Ascending aorta (tissue), 2 donors: ENCODE results near the gene SIGLEC10. TPM values are rescaled to one million over a fixed set of nuclear protein-coding genes. Genes with fewer than 3 reads are reported as not detected.
A peak's percentile ranks its signal among the peaks of the same experiment; 100 is the strongest.

ENCODE experiments used
- DNase-seq, 2 donors: peaks; one replicate each; pipeline ENCODE4 v3.0.0-alpha.2; 2019; ENCODE audit warnings: low spot score in 2 of 2
- H3K27ac ChIP-seq, 2 donors: fragments of 200-600 bp; sonication (generic); one replicate each; pipeline ENCODE4 v1.5.1; 2016 to 2017; ENCODE audit warnings: mild to moderate bottlenecking in 1 of 2
- H3K27me3 ChIP-seq: fragments of 200-600 bp; sonication (generic); one replicate; pipeline ENCODE4 v1.5.1; 2017
- H3K36me3 ChIP-seq, 2 donors: fragments of 200-600 bp; sonication (generic); one replicate each; pipeline ENCODE4 v1.5.1; 2016
- H3K4me1 ChIP-seq, 2 donors: fragments of 200-600 bp; sonication (generic); one replicate each; pipeline ENCODE4 v1.5.1; 2016 to 2017; ENCODE audit warnings: mild to moderate bottlenecking in 1 of 2
- H3K4me3 ChIP-seq, 2 donors: fragments of 200-600 bp; sonication (generic); one replicate each; pipeline ENCODE4 v1.5.1; 2016 to 2017; ENCODE audit warnings: mild to moderate bottlenecking in 1 of 2
- H3K9me3 ChIP-seq, 2 donors: fragments of 200-600 bp; sonication (generic); one replicate each; pipeline ENCODE4 v1.5.1; 2016
- intact Hi-C: fragments of 100-400 bp; cut with DNase I; formaldehyde crosslinking; loops from one replicate; pipeline ENCODE4 v1.15.1; 2023
- total RNA-seq: library from RNA; depleted of rRNA; stranded (reverse); fragments of >200 nt; gene quantifications from one replicate; pipeline ENCODE4 v1.1.0, GENCODE V29; 2016
- TF ChIP-seq, protein P1 (sequence below), 3 experiments: fragments of 200-600 bp in 2 of 3; fragments of 450-650 bp in 1 of 3; sonication (generic) in 2 of 3; IDR thresholded peaks; one replicate each; pipeline ENCODE4 v1.5.1; 2016 to 2019; ENCODE audit warnings: antibody characterized with exemption in 3 of 3, mild to moderate bottlenecking in 1 of 3, moderate library complexity in 1 of 3

Gene SIGLEC10
- total RNA-seq, 1 donor from 2014 or later = 5.4 TPM

DNA sequence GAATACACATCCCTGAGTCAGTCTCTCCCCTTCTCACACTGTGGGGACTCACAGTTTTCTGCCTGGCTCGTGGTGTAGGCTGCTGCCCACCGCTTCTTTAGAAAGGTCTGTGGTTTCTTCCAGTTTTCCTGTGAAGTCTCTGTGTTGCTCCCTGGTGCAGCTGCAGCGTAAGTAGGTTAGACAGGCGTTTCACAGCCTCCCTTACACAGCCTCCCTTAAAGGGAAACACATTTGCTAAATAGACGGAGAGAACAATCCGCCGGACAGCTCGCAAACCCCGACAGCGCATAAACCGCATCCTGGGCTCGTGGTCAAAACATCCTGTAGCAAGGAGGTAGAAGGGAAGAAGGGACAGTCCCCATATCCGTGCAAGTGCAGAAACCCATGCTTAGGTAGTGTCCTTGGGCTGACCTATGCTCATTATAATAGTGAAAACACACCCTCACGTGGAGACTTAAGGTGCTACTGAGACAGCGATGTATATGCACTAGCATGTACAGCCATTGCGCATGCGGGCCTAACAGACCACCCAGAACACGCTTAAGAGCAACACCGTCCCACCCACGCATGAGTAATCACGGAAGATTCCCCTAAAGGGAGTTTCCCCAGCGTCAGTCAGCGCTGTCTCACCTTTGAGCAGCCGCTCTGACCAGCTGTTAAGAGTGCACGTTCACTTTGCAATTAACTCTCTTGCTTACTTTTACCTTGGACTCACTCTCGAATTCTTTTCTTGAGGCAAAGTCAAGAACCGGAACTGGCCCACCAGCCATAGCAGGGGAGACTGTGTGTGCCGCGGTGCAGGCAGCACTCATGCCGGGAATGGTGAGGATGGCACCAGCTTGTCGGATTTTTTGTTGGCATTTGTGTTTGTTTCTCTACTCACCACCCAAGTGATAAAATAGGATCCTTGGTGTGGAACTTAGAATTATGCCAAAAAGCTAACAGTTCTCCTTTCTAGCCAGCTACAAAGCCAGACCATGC lies 24.3 kb upstream of the SIGLEC10 start:
- H3K4me3 ChIP-seq = peak overlapping the region in 1 of 2 donors; percentile 19
- intact Hi-C loops = no loop called here

DNA sequence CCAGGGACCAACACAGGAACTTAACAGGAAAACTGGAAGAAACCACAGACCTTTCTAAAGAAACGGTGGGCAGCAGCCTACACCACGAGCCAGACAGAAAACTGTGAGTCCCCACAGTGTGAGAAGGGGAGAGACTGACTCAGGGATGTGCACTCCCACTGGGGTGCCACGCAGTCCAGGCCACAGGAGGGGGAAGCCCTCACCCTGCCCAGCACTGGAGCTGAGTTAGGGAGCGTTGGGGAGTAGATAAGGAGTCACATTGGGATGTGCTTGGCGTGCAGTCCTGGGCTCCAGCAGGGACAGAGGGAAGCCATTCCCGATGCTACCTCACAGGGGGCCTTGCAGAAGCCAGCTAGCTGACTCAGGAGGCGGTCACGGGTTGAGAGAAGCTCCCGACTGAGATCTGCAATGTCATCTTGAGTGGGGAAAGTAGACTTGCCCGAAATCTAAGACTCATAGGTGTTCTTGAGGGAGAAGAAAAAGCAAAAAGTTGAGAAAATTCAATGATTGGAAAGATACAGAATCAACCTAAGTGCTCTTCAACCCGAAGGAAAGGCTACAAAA lies 23.5 kb upstream of the SIGLEC10 start:
- Histone ChIP-seq H3K27me3 (no peaks in the 10 kb centered on the region), H3K9me3 (no peaks in the 10 kb centered on the region), H3K4me3 (peak overlapping the region in 1 of 2 donors; percentile 19), H3K4me1 (no peaks in the 10 kb centered on the region), H3K27ac (no peak overlapping the region), H3K36me3 (no peaks in the 10 kb centered on the region)
- intact Hi-C loops = no loop called here
- DNase-seq = peak in 1 of 2 donors; percentile 63
- TF ChIP-seq, protein P1, sequence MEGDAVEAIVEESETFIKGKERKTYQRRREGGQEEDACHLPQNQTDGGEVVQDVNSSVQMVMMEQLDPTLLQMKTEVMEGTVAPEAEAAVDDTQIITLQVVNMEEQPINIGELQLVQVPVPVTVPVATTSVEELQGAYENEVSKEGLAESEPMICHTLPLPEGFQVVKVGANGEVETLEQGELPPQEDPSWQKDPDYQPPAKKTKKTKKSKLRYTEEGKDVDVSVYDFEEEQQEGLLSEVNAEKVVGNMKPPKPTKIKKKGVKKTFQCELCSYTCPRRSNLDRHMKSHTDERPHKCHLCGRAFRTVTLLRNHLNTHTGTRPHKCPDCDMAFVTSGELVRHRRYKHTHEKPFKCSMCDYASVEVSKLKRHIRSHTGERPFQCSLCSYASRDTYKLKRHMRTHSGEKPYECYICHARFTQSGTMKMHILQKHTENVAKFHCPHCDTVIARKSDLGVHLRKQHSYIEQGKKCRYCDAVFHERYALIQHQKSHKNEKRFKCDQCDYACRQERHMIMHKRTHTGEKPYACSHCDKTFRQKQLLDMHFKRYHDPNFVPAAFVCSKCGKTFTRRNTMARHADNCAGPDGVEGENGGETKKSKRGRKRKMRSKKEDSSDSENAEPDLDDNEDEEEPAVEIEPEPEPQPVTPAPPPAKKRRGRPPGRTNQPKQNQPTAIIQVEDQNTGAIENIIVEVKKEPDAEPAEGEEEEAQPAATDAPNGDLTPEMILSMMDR (IDR thresholded peaks at IDR 0.05) = no peak

More for the DNA sequence above, 24.3 kb upstream of the SIGLEC10 start:
- H3K27ac ChIP-seq = no peak overlapping the region
- TF ChIP-seq, protein P1 (IDR thresholded peaks at IDR 0.05) = no peak
- peak in 1 of 2 donors; percentile 69 for DNase-seq
- no peaks in the 10 kb centered on the region for H3K27me3 ChIP-seq
- H3K4me1 ChIP-seq = no peaks in the 10 kb centered on the region
- no peaks in the 10 kb centered on the region for H3K36me3 ChIP-seq
- H3K9me3 ChIP-seq = no peaks in the 10 kb centered on the region

DNA sequence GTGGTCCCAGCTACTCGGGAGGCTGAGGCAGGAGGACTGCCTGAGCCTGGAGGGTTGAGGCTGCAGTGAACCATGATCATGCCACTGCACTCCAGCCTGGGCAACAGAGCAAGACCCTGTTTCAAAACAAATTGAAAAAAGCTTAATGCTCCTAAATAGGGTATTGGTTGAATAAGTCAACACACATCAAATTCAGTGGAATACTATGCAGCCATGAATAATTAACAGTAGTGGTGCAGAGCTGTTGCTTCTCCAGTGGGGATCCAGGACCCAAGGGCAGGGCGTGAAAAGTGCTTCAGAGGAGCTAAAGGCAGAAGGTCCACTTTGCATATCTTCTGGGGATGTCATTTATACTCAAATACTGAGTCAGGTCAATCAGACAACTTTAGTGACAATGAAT lies 22.6 kb upstream of the SIGLEC10 start:
- TF ChIP-seq, protein P1 (IDR thresholded peaks at IDR 0.05) = no peak
- no peaks in the 10 kb centered on the region for H3K9me3 ChIP-seq
- DNase-seq = peak in 1 of 2 donors; percentile 5
- H3K4me3 ChIP-seq = no peak overlapping the region
- no peak overlapping the region for H3K27ac ChIP-seq
- H3K36me3 ChIP-seq = no peaks in the 10 kb centered on the region
- intact Hi-C loops = no loop called here
- H3K4me1 ChIP-seq = no peaks in the 10 kb centered on the region
- no peaks in the 10 kb centered on the region for H3K27me3 ChIP-seq

DNA sequence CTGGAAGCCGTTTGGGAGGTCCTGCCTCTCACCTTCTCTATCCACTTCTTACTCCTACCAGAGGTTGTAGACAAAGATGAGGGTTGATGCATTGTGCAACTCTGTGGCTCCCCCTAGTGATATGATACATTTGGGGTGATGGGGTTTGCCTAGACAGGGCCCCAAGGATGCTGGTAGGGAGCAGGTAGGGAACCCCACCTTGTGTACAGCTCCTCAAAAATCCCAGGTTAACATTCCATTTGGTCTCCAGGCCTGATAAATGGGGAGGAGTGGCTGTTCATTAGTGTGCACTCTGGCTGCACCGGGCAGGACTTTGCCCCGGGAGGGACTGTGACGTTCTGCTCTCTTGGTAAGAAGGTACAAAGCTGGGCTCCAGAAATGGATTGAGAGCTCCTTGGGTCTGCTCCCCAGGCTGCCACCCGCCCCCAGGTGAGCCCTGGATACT lies 21.6 kb upstream of the SIGLEC10 start:
- DNase-seq = no peak
- intact Hi-C loops = loop anchor here (1.0 kb wide), 1 partner anchor 101 kb away; no protein-coding TSS in a partner anchor

DNA sequence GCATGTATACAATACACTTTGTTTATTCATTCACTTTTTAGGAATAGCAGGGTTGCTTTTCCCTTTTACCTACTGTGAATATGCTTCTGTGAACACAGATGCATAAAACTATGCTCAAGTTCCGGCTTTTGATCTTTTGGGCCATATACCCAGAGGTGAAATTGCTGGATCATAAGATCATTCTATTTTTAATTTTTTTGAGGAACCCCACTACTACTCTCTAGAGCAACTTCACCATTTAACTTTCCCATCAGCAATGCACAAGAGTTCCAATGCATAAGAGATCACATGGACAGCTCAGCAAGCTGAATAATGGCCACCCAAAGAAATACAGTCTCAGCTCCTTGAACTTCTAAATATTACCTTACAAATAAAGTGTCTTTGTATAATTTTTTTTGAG lies 17.0 kb upstream of the SIGLEC10 start:
- Histone ChIP-seq H3K9me3 (no peaks in the 10 kb centered on the region), H3K4me1 (no peaks in the 10 kb centered on the region), H3K27ac (no peak overlapping the region), H3K4me3 (no peak overlapping the region), H3K36me3 (no peaks in the 10 kb centered on the region), H3K27me3 (no peaks in the 10 kb centered on the region)
- intact Hi-C loops = no loop called here
- TF ChIP-seq, protein P1 (IDR thresholded peaks at IDR 0.05) = no peak
- no peak for DNase-seq

More for the DNA sequence above, 21.6 kb upstream of the SIGLEC10 start:
- Histone ChIP-seq H3K27ac (no peak overlapping the region), H3K4me3 (no peak overlapping the region), H3K4me1 (no peaks in the 10 kb centered on the region), H3K9me3 (no peaks in the 10 kb centered on the region), H3K27me3 (no peaks in the 10 kb centered on the region), H3K36me3 (no peaks in the 10 kb centered on the region)
- TF ChIP-seq, protein P1 (IDR thresholded peaks at IDR 0.05) = peak in 1 of 3 experiments; percentile 34
